ENCODE results near the gene GPAT3. TPM values are rescaled to one million over a fixed set of nuclear protein-coding genes. Genes with fewer than 3 reads are reported as not detected.
"Not testable (repeated sequence)": the region's sequence is repeated elsewhere in the genome, so short reads cannot be mapped to it uniquely, and the experiment has no call there.

Gene GPAT3
- total RNA-seq, 1 donor from 2014 or later, result 8.3 TPM

DNA sequence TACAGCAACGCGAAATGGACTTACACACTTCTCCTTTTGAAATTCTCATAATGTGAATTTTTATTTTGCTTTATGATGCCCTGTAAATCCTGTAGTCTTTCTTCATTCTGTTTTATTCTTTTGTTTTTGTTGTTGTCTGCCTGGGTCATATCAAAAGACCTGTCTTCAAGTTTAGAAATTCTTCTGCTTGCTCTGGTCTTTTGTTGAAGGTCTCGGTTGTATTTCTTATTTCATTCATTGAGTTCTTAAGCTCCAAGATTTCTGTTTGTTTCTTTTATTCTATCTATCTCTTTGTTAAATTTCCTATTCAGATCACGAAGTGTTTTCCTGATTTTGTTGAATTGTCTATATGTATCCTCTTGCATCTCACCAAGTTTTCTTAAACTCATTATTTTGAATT is 78.1 kb downstream of the GPAT3 start:
- H3K27me3 ChIP-seq, result no peaks in the 10 kb centered on the region
- H3K36me3 ChIP-seq, result no peaks in the 10 kb centered on the region
- ATAC-seq (no peak), DNase-seq (no peak)
- intact Hi-C loops (cut with DNase I), result no loop called here
- peaks cover 4% of the 10 kb centered on the region for H3K4me1 ChIP-seq
- no peak overlapping the region for H3K27ac ChIP-seq
- H3K9me3 ChIP-seq, result peaks cover 21% of the 10 kb centered on the region
- H3K4me3 ChIP-seq, result no peak overlapping the region
- TF ChIP-seq, protein P1, sequence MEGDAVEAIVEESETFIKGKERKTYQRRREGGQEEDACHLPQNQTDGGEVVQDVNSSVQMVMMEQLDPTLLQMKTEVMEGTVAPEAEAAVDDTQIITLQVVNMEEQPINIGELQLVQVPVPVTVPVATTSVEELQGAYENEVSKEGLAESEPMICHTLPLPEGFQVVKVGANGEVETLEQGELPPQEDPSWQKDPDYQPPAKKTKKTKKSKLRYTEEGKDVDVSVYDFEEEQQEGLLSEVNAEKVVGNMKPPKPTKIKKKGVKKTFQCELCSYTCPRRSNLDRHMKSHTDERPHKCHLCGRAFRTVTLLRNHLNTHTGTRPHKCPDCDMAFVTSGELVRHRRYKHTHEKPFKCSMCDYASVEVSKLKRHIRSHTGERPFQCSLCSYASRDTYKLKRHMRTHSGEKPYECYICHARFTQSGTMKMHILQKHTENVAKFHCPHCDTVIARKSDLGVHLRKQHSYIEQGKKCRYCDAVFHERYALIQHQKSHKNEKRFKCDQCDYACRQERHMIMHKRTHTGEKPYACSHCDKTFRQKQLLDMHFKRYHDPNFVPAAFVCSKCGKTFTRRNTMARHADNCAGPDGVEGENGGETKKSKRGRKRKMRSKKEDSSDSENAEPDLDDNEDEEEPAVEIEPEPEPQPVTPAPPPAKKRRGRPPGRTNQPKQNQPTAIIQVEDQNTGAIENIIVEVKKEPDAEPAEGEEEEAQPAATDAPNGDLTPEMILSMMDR (IDR thresholded peaks at IDR 0.05), result no peak

DNA sequence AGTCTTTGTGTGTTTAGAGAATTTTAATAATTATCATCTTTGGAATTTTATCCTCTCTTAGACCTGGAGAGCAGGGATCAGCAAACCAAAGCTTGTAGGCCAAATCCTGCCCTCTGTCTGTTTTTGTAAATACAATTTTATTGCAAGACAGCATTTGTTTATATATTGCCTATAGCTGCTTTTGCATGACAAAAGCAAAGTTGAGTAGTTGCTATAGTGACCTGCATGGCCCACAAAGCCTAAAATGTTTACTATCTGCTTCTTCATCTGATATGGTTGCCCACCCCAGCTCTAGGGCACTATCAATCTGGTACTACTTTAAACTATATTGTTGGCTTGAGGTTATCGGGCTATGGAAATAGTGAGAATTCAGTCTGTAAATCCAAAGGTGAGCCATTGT is 80.3 kb downstream of the GPAT3 start:
- H3K4me3 ChIP-seq, result no peak overlapping the region
- no peaks in the 10 kb centered on the region for H3K36me3 ChIP-seq
- H3K4me1 ChIP-seq, result peaks cover 12% of the 10 kb centered on the region
- no peak overlapping the region for H3K27ac ChIP-seq
- DNase-seq, result no peak
- ATAC-seq, result no peak
- TF ChIP-seq, protein P1 (IDR thresholded peaks at IDR 0.05), result no peak
- intact Hi-C loops (cut with DNase I), result no loop called here
- no peaks in the 10 kb centered on the region for H3K27me3 ChIP-seq
- peaks cover 21% of the 10 kb centered on the region for H3K9me3 ChIP-seq

DNA sequence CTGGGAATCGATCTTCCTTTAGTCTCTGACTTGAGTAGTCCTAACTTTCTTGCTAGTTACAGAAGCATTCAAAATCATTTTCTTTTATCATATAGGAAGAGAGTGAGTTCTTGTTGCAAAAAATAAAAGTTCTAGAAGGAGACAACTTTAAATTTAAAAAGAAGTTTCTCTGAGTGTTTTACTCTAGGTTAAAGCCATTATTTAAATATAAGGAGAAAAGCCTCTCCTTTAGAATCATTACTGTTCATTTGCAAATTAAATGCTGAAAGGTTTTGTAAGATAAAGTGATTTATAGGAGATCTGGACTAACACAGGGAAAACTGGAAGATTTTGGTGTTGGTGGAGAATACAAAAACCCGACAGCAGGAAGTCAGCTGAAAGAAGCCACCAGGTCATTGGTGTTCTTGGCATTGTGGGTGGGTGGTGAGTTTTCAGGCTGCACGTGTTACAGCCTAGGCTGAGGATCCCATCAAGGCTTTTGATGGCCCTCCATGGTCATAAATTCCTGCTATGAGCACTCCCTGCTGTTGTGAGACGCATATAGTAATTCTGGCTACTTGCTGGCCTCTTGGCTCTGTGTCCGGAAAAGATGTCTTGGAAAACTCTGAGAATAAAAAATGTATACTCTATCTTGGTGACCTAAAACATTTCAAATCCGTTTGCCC is 81.6 kb downstream of the GPAT3 start:
- Histone ChIP-seq H3K27ac (no peak overlapping the region), H3K4me1 (peaks cover 12% of the 10 kb centered on the region), H3K27me3 (no peaks in the 10 kb centered on the region), H3K4me3 (no peak overlapping the region), H3K36me3 (no peaks in the 10 kb centered on the region), H3K9me3 (peaks cover 19% of the 10 kb centered on the region)
- TF ChIP-seq, protein P1 (IDR thresholded peaks at IDR 0.05), result no peak
- no peak for ATAC-seq
- no peak for DNase-seq
- intact Hi-C loops (cut with DNase I), result no loop called here

DNA sequence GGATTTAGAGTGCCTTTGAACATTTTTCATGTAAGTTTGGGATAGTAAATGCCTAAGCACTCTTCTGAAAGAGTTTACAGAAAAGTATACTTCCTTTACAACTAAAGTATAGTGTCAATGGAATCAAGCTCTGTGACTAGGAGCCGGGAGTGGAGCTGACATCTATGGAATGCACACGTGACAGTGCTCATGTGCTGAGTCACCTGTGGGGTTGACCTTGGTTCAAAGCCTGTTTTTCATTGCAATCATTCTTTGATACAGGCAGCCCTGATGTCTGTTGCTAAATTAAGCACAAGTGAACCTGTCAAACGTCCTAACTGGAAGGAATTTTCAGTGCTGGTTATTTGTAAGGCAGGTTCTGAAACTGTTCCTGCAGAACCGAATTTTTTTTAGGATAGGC is 82.5 kb downstream of the GPAT3 start:
- Histone ChIP-seq H3K36me3 (no peaks in the 10 kb centered on the region), H3K27ac (peak overlapping the region; percentile 42), H3K27me3 (no peaks in the 10 kb centered on the region), H3K4me3 (no peak overlapping the region), H3K4me1 (peaks cover 12% of the 10 kb centered on the region), H3K9me3 (peaks cover 10% of the 10 kb centered on the region)
- DNase-seq, result no peak
- intact Hi-C loops (cut with DNase I), result no loop called here
- ATAC-seq, result peak; percentile 91
- TF ChIP-seq, protein P1 (IDR thresholded peaks at IDR 0.05), result no peak

DNA sequence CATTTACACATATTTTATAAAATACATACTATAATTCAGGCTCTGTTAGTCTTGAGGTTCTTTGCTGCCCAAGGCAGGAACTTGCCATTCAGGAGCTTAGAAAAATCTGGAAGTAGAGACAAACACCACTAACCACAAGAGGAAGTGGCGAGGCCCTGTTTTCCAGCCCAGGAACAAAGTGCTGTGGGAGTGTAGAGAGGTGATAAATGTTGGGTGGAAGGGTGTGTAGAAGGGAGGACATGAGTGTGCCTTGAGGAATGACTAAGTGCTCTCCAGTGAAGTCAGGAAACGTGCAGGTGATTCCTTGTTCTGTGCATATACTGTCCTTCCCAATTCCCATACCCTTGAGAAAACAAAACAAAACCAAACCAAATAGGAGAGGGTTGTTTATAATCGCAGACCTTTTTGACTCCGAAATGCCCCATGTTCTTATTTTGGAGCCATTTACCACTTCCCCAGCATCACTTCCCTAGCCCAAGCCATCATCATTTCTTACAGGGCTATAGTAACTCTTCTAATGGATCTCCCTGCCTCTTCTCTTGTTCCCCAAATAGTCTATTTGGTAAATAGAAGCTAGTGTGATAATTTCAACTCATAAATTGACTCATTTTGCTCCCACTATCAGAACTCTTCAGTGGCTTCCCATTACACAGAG is 83.2 kb downstream of the GPAT3 start:
- intact Hi-C loops (cut with DNase I), result no loop called here
- TF ChIP-seq, protein P1 (IDR thresholded peaks at IDR 0.05), result no peak
- H3K36me3 ChIP-seq, result no peaks in the 10 kb centered on the region
- no peak for DNase-seq
- peaks cover 12% of the 10 kb centered on the region for H3K4me1 ChIP-seq
- no peaks in the 10 kb centered on the region for H3K27me3 ChIP-seq
- H3K27ac ChIP-seq, result peak overlapping the region; percentile 42
- ATAC-seq, result peak; percentile 85
- no peak overlapping the region for H3K4me3 ChIP-seq
- peaks cover 3% of the 10 kb centered on the region for H3K9me3 ChIP-seq

DNA sequence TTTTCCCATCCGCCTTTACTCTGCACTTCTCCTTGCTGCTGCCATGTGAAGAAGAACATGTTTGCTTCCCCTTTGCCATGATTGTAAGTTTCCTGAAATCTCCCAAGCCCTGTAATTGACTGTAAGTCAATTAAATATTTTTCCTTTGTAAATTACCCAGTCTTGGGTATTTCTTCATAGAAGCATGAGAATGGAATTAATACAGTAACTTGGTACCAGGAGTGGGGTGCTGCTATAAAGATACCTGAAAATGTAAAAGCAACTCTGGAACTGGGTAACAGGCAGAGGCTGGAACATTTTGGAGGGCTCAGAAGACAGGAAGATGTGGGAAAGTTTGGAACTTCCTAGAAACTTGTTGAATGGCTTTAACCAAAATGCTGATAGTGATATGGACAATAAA is 86.2 kb downstream of the GPAT3 start:
- H3K27me3 ChIP-seq; H3K9me3 ChIP-seq; ATAC-seq; DNase-seq; H3K27ac ChIP-seq; H3K36me3 ChIP-seq; H3K4me3 ChIP-seq; intact Hi-C loops (cut with DNase I): not testable (repeated sequence)
- H3K4me1 ChIP-seq, result peaks cover 12% of the 10 kb centered on the region
